Posterior vena cava (tissue), 2 donors: ENCODE measurements around the gene EIF6. TPM values are rescaled to one million over a fixed set of nuclear protein-coding genes. Genes with fewer than 3 reads are reported as not detected.

Source experiments
- DNase-seq: peaks from one replicate; pipeline ENCODE4 v3.0.0-alpha.2; 2020; ENCODE audit warnings: low spot score
- intact Hi-C, 2 donors: fragments of 100-400 bp; cut with DNase I; formaldehyde crosslinking; loops; one replicate each; pipeline versions ENCODE4 v1.14.1 to v1.14.2; 2022 to 2023
- total RNA-seq, 2 donors: library from RNA; stranded (reverse); fragmentation: NEBNext Ultra II Directional; extraction: Animal tissue kit (Norgen Biotek cat#: 25700); gene quantifications; one replicate each; pipeline ENCODE4 v1.2.1, GENCODE V29; 2021
- donor health status: DM: yes; HTN: yes; CAD: no.
- donor health status: DM: yes; HTN: yes; CAD: no.

The EIF6 gene
- total RNA-seq, 2 donors from 2014 or later: 61.9 to 89.7 TPM

- no peak for DNase-seq
- intact Hi-C loops: no loop called here
Observed at GRCh38 chr20:35243317-35243716, 41.3 kb downstream of the EIF6 start.

GRCh38 chr20:35240811-35241293 is 43.7 kb downstream of the EIF6 start:
- intact Hi-C loops: no loop called here
- no peak for DNase-seq

GRCh38 chr20:35240083-35240810 is 44.3 kb downstream of the EIF6 start:
- intact Hi-C loops: no loop called here
- DNase-seq: no peak

- intact Hi-C loops: no loop called here
- DNase-seq: no peak
Observed at GRCh38 chr20:35238735-35239134, 45.8 kb downstream of the EIF6 start.

- intact Hi-C loops: no loop called here
- DNase-seq: no peak
Observed at GRCh38 chr20:35238170-35238569, 46.4 kb downstream of the EIF6 start.

DNA sequence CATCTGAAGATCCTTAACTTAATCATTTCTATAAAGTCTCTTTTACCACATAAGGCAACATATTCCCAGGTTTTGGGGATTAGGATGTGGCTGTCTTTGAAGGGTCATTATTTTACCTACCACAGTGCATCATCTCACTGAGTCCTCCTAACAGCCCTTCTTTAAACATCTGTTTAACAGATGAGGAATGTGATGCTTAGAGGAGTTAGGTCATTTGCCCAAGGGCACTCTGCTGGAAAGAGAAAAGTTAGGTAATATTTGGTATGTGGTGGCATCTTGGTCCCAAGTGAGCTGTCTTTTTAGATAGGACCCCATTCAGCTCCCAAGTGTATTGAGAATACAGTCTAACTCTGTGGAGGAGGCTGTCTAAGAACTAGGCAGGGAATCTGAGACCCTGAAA is 47.1 kb downstream of the EIF6 start:
- intact Hi-C loops: no loop called here
- DNase-seq: no peak

DNA sequence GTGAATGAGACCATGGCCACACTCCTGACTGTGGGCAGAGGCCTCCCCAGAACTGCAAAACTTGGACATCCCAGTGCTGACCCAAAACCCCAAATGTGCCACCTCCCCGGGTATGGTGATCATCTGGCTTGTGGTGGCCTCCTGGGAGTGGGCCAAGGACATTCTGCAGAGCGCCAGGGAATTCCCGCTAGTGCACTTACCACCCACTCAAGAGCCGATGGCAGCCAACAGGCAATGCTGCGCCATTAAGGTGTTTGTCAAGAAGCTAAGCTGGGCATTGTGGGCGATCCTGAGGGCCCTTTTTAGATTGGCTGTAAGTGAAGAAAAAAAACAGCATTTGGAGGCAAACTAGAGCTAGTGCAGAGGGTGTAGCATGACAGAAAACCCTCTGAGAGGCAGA is 48.7 kb downstream of the EIF6 start:
- no peak for DNase-seq
- intact Hi-C loops: no loop called here

- intact Hi-C loops: no loop called here
- no peak for DNase-seq
Observed at GRCh38 chr20:35232575-35232974, 52.0 kb downstream of the EIF6 start.

Other genes with a start within 250 kb of the EIF6 start
- gene TRPC4AP, start 192.0 kb downstream of the EIF6 start, total RNA-seq: 10 to 100 TPM; 42.6 to 48.9 TPM
- gene EDEM2, start 137.4 kb downstream of the EIF6 start, total RNA-seq: 10 to 100 TPM; 27.9 to 30.6 TPM
- 100 to 1,000 TPM; 181 to 239 TPM for gene PROCR, start 112.7 kb downstream of the EIF6 start, total RNA-seq
- under 1 TPM; 0.52 to 0.88 TPM for gene MMP24, start 58.1 kb downstream of the EIF6 start, total RNA-seq
- gene MMP24OS, start 6.7 kb downstream of the EIF6 start, total RNA-seq: 10 to 100 TPM; 40.4 to 54.6 TPM
- gene FAM83C, start 7.7 kb upstream of the EIF6 start, total RNA-seq: not detected
- 10 to 100 TPM; 32.0 to 33.5 TPM for gene UQCC1, start 127.2 kb upstream of the EIF6 start, total RNA-seq
- gene GDF5, start 153.5 kb upstream of the EIF6 start, total RNA-seq: under 1 TPM; 0.19 to 0.51 TPM
- 10 to 100 TPM; 20.4 to 22.2 TPM for gene CEP250, start 170.8 kb upstream of the EIF6 start, total RNA-seq
- not detected for gene C20orf173, start 244.9 kb upstream of the EIF6 start, total RNA-seq